HEK293T (cell line): Measurements from ENCODE around the gene LRBA.

Experiments
- CTCF ChIA-PET: fragments of 350-600 bp; formaldehyde crosslinking; extraction: SDS; loops from one replicate; lab custom pipeline; 2021; ENCODE audit warnings: antibody characterized with exemption, inconsistent platforms; lab: Yijun Ruan, JAX
- POLR2A ChIA-PET: fragments of 350-600 bp; formaldehyde crosslinking; extraction: SDS; loops from one replicate; lab custom pipeline; 2020; ENCODE audit warnings: antibody characterized with exemption, inconsistent platforms; lab: Yijun Ruan, JAX
- DNase-seq: peaks from one replicate; pipeline ENCODE4 v3.0.0; 2012; ENCODE audit warnings: mixed read lengths; ENCODE audit errors: extremely low spot score
- ARNT ChIP-seq: fragments of 450-650 bp; IDR thresholded peaks from 2 replicates; pipeline ENCODE4 v1.6.1; 2017; ENCODE audit warnings: mild to moderate bottlenecking
- BHLHE40 ChIP-seq: fragments of 450-650 bp; IDR thresholded peaks from 2 replicates; pipeline ENCODE4 v1.6.1; 2016; ENCODE audit warnings: mild to moderate bottlenecking, moderate library complexity, borderline replicate concordance
- CTBP1 ChIP-seq: fragments of 450-650 bp; IDR thresholded peaks from 2 replicates; pipeline ENCODE4 v1.6.1; 2016; ENCODE audit warnings: borderline replicate concordance
- ELF4 ChIP-seq: fragments of 450-650 bp; IDR thresholded peaks from 2 replicates; pipeline ENCODE4 v1.6.1; 2017; ENCODE audit warnings: antibody characterized with exemption
- FOXA1 ChIP-seq: fragments of 450-650 bp; IDR thresholded peaks from 2 replicates; pipeline ENCODE4 v1.6.1; 2016; ENCODE audit warnings: mild to moderate bottlenecking
- FOXK2 ChIP-seq: fragments of 450-650 bp; IDR thresholded peaks from 2 replicates; pipeline ENCODE4 v1.6.1; 2016; ENCODE audit warnings: mild to moderate bottlenecking
- FOXM1 ChIP-seq: fragments of 450-650 bp; IDR thresholded peaks from 2 replicates; pipeline ENCODE4 v1.6.1; 2017; ENCODE audit warnings: mild to moderate bottlenecking, borderline replicate concordance
- HDGF ChIP-seq: fragments of 450-650 bp; IDR thresholded peaks from 2 replicates; pipeline ENCODE4 v1.6.1; 2017; ENCODE audit warnings: antibody characterized with exemption, borderline replicate concordance
- L3MBTL2 ChIP-seq: fragments of 450-650 bp; conservative IDR thresholded peaks from 2 replicates; pipeline ENCODE4 v1.6.1; 2016; ENCODE audit warnings: mild to moderate bottlenecking
- LEF1 ChIP-seq: fragments of 450-650 bp; IDR thresholded peaks from 2 replicates; pipeline ENCODE4 v1.6.1; 2017; ENCODE audit warnings: mild to moderate bottlenecking, borderline replicate concordance
- NFRKB ChIP-seq: fragments of 450-650 bp; IDR thresholded peaks from 2 replicates; pipeline ENCODE4 v1.6.1; 2016; ENCODE audit warnings: mild to moderate bottlenecking, moderate library complexity
- PKNOX1 ChIP-seq: fragments of 450-650 bp; IDR thresholded peaks from 2 replicates; pipeline ENCODE4 v1.6.1; 2016
- SP1 ChIP-seq: fragments of 450-650 bp; IDR thresholded peaks from 2 replicates; pipeline ENCODE4 v1.6.1; 2017
- SUZ12 ChIP-seq: fragments of 450-650 bp; IDR thresholded peaks from 2 replicates; pipeline ENCODE4 v1.6.1; 2016; ENCODE audit warnings: mild to moderate bottlenecking
- TARDBP ChIP-seq: fragments of 450-650 bp; IDR thresholded peaks from 2 replicates; pipeline ENCODE4 v1.6.1; 2016
- ZNF384 ChIP-seq: fragments of 450-650 bp; IDR thresholded peaks from 2 replicates; pipeline ENCODE4 v1.6.1; 2016

The LRBA gene

GRCh38 chr4:150773032-150773431 lies 242.1 kb downstream of the LRBA start:
- DNase-seq: no peak
- ChIA-PET CTCF (no interaction called here), POLR2A (no interaction called here)
- TF ChIP-seq TARDBP (no peak), BHLHE40 (no peak)

- TF ChIP-seq FOXA1 (no peak), CTBP1 (no peak), ZNF384 (no peak), L3MBTL2 (no peak), FOXK2 (no peak), FOXM1 (no peak), PKNOX1 (no peak), BHLHE40 (no peak), NFRKB (no peak), ARNT (no peak)
- no peak for DNase-seq
- ChIA-PET POLR2A (no interaction called here), CTCF (no interaction called here)
Observed at GRCh38 chr4:150771382-150771781, 243.7 kb downstream of the LRBA start.

GRCh38 chr4:150769845-150770244 lies 245.2 kb downstream of the LRBA start:
- CTCF ChIA-PET: no interaction called here
- no peak for DNase-seq
- POLR2A ChIA-PET: no interaction called here
- TF ChIP-seq TARDBP (no peak), PKNOX1 (no peak), ZNF384 (no peak), BHLHE40 (no peak), FOXA1 (no peak), SP1 (no peak), ARNT (no peak)

GRCh38 chr4:150769248-150769647 lies 245.8 kb downstream of the LRBA start:
- ChIA-PET CTCF (no interaction called here), POLR2A (no interaction called here)
- no peak for DNase-seq
- TF ChIP-seq FOXM1 (no peak), SP1 (no peak), L3MBTL2 (no peak), ARNT (no peak), ELF4 (no peak), CTBP1 (no peak), BHLHE40 (no peak), FOXA1 (no peak), SUZ12 (no peak), TARDBP (no peak), ZNF384 (no peak), NFRKB (no peak), FOXK2 (no peak), HDGF (no peak), PKNOX1 (no peak), LEF1 (no peak)

GRCh38 chr4:150768497-150768896 lies 246.6 kb downstream of the LRBA start:
- TF ChIP-seq L3MBTL2 (no peak), ELF4 (no peak), LEF1 (no peak), PKNOX1 (no peak), FOXM1 (no peak), FOXA1 (no peak), FOXK2 (no peak), TARDBP (no peak)
- no peak for DNase-seq
- POLR2A ChIA-PET: no interaction called here
- CTCF ChIA-PET: no interaction called here

- no peak for TF ChIP-seq L3MBTL2
- TF ChIP-seq LEF1: no peak
- no peak for TF ChIP-seq SP1
- TF ChIP-seq FOXM1: no peak
- TF ChIP-seq FOXK2: no peak
- no peak for TF ChIP-seq FOXA1
- TF ChIP-seq HDGF: no peak
- no peak for TF ChIP-seq SUZ12
- TF ChIP-seq NFRKB: no peak
- no peak for TF ChIP-seq TARDBP
- no peak for TF ChIP-seq PKNOX1
- no peak for TF ChIP-seq ARNT
- TF ChIP-seq CTBP1: no peak
- no peak for TF ChIP-seq BHLHE40
- TF ChIP-seq ELF4: no peak
- TF ChIP-seq ZNF384: no peak
Observed at GRCh38 chr4:150765216-150765615, 249.9 kb downstream of the LRBA start.

More at GRCh38 chr4:150765216-150765615, 249.9 kb downstream of the LRBA start:
- ChIA-PET CTCF (no interaction called here), POLR2A (no interaction called here)
- DNase-seq: no peak
